Measurements from ENCODE around the gene GSTT2B.
"Not testable (repeated sequence)": the region's sequence is repeated elsewhere in the genome, so short reads cannot be mapped to it uniquely, and the experiment has no call there.

GSTT2B gene

GRCh38 chr22:23970201-23970641 is 9.2 kb upstream of the GSTT2B start:
- peaks cover 29% of the 10 kb centered on the region for H3K36me3 Mint-ChIP-seq (ENCODE audit: low read depth)
- peak overlapping the region; percentile 76 for H3K27ac Mint-ChIP-seq
- H3K27me3 Mint-ChIP-seq = no peaks in the 10 kb centered on the region
- H3K9me3 Mint-ChIP-seq = no peaks in the 10 kb centered on the region
- peaks cover 28% of the 10 kb centered on the region for H3K4me1 Mint-ChIP-seq (ENCODE audit: low read depth)
- H3K4me3 Mint-ChIP-seq = peak overlapping the region; percentile 22

DNA sequence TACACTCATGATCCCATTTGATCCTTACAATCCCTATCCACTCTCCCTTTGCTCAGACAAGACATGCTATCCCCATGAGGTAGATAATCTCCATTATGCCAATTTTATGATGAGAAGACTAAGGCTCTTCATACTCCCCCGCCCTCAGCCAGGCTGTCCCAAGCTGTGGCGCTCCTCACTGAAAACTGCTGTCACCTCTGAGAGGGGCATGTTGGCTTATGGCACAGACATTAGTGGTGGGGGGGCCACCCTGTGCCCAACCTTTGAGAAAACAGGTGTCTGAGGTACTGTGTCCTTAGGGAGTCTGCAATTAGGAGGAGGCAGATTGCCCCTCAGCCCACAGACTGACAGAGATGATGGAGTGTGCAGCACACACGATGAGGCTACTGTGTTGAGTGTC is 8.1 kb upstream of the GSTT2B start:
- H3K36me3 Mint-ChIP-seq (ENCODE audit: low read depth) = peaks cover 29% of the 10 kb centered on the region
- no peaks in the 10 kb centered on the region for H3K27me3 Mint-ChIP-seq
- peak overlapping the region; percentile 67 for H3K4me3 Mint-ChIP-seq
- H3K4me1 Mint-ChIP-seq (ENCODE audit: low read depth) = peaks cover 28% of the 10 kb centered on the region
- H3K27ac Mint-ChIP-seq = peak overlapping the region; percentile 68
- H3K9me3 Mint-ChIP-seq = no peaks in the 10 kb centered on the region

- not testable (repeated sequence) for H3K4me3 Mint-ChIP-seq, H3K9me3 Mint-ChIP-seq, H3K27me3 Mint-ChIP-seq, H3K27ac Mint-ChIP-seq
- Mint-ChIP-seq H3K4me1 (ENCODE audit: low read depth) (peaks cover 25% of the 10 kb centered on the region), H3K36me3 (ENCODE audit: low read depth) (peaks cover 24% of the 10 kb centered on the region)
Measured at GRCh38 chr22:23966568-23966967, 5.6 kb upstream of the GSTT2B start, which contains the start of gene DDTL. DDTL (plus strand) TSS chr22:23966888; CDS start chr22:23966915, 27 bp downstream.

DNA sequence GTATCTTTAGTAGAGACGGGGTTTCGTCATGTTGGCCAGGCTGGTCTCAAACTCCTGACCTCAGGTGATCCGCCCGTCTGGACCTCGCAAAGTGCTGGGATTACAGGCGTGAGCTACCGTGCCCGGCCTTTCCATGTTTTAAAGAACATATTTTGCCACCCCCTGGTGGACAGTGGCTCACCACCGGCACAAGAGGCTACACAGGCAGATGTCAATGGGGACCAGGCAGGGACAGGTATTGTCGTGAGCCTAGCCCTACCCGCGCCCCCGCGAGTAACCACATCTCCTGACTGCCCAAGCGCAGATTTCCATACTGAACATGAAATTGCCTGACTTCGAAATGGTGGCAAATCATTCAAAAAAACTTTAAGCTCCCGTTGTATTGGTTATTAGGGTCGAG is 5.1 kb upstream of the GSTT2B start:
- not testable (repeated sequence) for H3K27me3 Mint-ChIP-seq, H3K9me3 Mint-ChIP-seq, H3K27ac Mint-ChIP-seq, H3K4me3 Mint-ChIP-seq
- peaks cover 20% of the 10 kb centered on the region for H3K4me1 Mint-ChIP-seq (ENCODE audit: low read depth)
- H3K36me3 Mint-ChIP-seq (ENCODE audit: low read depth) = peaks cover 19% of the 10 kb centered on the region

DNA sequence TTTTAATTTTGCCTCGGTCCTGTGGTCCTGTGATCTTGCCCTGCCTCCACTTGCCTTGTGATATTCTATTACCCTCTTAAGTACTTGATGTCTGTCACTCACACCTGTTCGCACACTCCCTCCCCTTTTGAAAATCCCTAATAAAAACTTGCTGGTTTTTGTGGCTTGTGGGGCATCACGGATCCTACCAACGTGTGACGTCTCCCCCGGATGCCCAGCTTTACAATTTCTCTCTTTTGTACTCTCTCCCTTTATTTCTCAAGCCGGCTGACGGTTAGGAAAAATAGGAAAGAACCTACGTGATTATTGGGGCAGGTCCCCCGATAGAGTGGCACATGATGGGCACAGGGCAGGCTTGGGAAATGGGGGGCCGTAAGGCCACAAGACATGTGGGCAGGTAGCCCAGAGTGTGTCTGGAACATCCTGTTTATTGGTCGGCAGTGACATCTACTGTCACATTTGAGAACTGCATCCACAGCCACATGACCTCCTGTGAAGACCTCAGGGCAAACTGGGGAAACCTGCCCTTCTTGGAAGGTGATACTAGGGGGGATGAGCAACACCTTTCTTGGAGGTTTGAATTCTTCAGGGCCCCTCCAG is 4.6 kb downstream of the GSTT2B start:
- not testable (repeated sequence) for H3K9me3 Mint-ChIP-seq; H3K4me1 Mint-ChIP-seq (ENCODE audit: low read depth); H3K36me3 Mint-ChIP-seq (ENCODE audit: low read depth); H3K27me3 Mint-ChIP-seq; H3K4me3 Mint-ChIP-seq
- peak overlapping the region; percentile 72 for H3K27ac Mint-ChIP-seq

GRCh38 chr22:23955886-23956285 is 5.1 kb downstream of the GSTT2B start:
- not testable (repeated sequence) for H3K36me3 Mint-ChIP-seq (ENCODE audit: low read depth); H3K27me3 Mint-ChIP-seq; H3K4me1 Mint-ChIP-seq (ENCODE audit: low read depth); H3K9me3 Mint-ChIP-seq; H3K27ac Mint-ChIP-seq; H3K4me3 Mint-ChIP-seq

DNA sequence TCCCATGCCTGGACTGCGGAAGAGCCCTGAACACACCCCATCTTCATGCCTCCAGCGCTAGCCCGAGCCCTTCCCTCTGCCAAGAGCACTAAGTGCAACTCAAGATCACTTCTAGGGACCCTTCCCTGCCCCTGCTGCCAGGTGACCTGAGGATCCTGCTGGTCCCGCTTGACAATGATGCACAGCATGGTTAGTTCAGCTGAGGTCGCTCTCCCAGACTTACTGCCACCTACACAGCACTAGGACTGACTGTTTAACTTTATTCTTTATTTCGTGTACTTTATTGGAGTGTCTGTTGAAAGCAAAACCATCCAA is 6.0 kb downstream of the GSTT2B start:
- H3K9me3 Mint-ChIP-seq; H3K4me3 Mint-ChIP-seq; H3K27ac Mint-ChIP-seq; H3K27me3 Mint-ChIP-seq; H3K4me1 Mint-ChIP-seq (ENCODE audit: low read depth); H3K36me3 Mint-ChIP-seq (ENCODE audit: low read depth): not testable (repeated sequence)

DNA sequence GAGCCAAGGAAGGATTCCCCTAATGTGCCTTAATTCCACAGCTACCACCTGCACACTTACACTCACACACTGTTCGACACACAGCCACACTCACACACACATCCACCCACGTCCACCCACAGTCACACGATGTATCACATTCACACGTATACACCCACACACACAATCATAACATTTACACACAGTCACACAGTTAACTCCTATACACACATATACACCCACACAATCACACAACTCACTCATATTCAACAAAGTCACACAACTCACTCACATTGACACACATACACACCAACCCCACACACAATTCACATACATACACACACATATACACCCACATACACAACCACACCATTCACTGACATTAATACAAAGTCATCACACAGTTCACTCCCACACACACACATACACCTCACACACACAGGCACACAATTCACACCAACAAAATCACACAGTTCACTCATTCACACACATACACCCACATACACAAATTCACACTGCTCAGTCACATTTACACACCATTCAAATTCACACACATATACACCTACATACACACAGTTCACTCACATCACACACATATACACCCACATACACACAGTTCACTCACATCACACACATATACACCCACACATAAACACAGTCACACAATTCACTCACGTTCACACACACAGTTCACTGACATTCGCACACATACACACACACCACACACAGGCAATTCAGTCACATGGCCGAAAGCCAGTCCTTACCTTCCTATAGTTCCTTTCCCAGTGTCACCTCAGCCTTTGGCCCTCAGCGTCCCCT is 6.6 kb downstream of the GSTT2B start:
- H3K4me1 Mint-ChIP-seq (ENCODE audit: low read depth); H3K27me3 Mint-ChIP-seq; H3K27ac Mint-ChIP-seq; H3K36me3 Mint-ChIP-seq (ENCODE audit: low read depth); H3K9me3 Mint-ChIP-seq; H3K4me3 Mint-ChIP-seq: not testable (repeated sequence)

DNA sequence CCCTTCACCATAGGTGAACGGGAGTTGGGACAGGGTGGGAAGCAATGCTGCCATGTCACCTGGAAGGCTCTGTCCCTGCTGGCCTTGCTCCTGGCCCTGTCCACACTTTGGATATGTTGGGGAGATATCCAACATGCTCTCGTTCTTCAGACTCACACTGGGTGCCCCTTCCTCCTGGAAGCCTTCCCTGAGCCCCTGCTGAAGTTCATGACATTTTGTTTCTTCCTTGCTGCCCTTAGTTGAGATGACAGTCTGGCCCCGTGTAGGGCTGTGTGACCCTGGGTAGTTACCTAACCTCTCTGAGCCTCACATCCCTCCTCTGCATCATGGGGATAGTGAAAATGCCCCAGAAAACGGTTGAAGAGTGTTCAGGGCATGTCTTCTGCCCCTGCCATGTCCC is 7.5 kb downstream of the GSTT2B start:
- H3K4me1 Mint-ChIP-seq (ENCODE audit: low read depth); H3K36me3 Mint-ChIP-seq (ENCODE audit: low read depth); H3K4me3 Mint-ChIP-seq; H3K9me3 Mint-ChIP-seq; H3K27ac Mint-ChIP-seq; H3K27me3 Mint-ChIP-seq: not testable (repeated sequence)

DNA sequence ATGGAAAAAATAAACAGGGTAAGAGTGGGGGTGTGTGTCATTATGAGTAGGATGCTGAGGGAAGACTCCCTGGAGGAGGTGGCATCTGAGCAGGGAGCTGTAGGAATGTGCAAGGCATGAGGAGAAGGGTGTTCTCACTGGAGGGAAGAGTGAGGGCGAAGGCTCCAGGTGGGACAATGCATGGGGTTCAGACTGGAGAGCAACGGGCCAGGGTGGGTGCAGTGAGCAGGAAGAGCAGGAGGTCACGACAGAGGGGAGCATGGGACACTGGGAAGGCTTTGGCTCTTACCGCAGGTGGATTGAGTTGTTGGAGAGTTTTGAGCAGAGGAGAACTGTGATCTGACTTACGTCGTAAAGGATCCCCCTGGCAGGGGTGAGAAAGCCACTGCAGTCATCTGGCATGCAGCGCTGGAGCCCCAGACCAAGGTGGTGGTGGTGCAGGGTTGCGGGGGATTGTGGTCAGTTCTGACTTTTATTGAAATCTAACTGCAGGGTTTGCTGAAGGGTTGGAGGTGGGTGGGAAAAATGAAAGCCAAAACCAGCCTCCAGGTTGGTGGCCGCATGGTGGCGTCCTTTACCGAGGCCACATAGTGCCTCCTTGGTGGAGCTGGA is 8.1 kb downstream of the GSTT2B start:
- not testable (repeated sequence) for H3K4me3 Mint-ChIP-seq; H3K9me3 Mint-ChIP-seq; H3K27ac Mint-ChIP-seq; H3K27me3 Mint-ChIP-seq; H3K36me3 Mint-ChIP-seq (ENCODE audit: low read depth); H3K4me1 Mint-ChIP-seq (ENCODE audit: low read depth)

DNA sequence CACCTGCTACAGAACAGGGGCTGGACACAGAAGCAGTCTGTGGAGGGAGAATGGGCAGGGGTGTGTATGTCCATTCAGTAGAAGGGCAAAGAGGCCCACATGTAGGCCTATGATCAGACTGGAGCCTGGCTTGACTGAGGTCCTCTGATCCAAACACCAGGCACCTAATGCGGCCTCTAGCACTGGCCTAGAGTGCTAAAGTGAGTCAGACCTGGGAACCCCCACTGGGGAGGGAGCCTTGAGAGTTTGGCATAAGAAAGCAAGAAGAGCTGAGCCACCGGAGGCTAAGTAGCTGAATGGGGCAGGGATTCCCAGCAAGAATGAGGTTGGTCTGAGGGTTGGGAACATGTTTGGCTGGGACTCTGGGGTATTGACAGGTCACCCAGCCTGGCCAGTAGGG is 9.6 kb downstream of the GSTT2B start:
- not testable (repeated sequence) for H3K27me3 Mint-ChIP-seq; H3K4me3 Mint-ChIP-seq; H3K27ac Mint-ChIP-seq; H3K9me3 Mint-ChIP-seq; H3K36me3 Mint-ChIP-seq (ENCODE audit: low read depth); H3K4me1 Mint-ChIP-seq (ENCODE audit: low read depth)

DNA sequence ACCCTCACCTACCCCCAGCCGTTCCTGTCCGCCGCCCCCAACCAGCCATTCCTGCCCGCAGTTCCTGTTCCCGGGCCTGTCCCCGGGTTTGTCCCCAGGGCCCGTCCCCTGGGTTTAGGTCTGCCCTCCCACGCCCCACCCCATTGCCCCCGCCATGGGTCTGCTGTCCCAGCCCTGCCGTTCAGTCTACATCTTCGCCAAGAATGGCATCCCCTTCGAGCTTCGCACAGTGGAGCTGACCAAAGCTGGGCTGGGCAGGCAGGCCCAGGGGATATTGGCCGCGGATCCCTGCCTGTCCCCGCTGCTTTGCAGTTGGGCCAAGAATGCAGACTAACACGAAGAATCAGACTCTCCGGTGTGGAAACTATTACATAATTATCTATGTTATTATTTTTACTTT is 11.2 kb downstream of the GSTT2B start:
- not testable (repeated sequence) for H3K4me3 Mint-ChIP-seq; H3K27me3 Mint-ChIP-seq; H3K36me3 Mint-ChIP-seq (ENCODE audit: low read depth); H3K27ac Mint-ChIP-seq; H3K9me3 Mint-ChIP-seq; H3K4me1 Mint-ChIP-seq (ENCODE audit: low read depth)

DNA sequence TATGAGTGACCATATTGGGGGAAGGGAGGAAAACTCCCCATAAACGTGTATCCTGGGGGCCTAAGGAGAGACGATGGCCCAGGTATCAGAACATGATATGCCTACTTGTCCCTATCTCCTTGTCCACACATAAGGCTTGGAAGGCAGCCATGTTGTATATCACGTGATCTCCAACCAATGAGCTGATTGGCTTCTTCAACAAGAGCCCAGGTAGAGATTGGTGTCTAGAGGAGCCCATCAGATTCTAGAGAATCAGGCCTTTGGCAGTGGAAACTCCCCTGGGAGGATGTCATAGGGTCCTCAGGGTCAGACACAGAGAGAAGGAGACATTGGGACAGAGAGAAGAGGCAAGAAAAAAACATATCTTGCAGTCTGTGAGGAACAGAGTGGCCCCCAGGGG is 13.6 kb downstream of the GSTT2B start:
- not testable (repeated sequence) for H3K27ac Mint-ChIP-seq; H3K4me3 Mint-ChIP-seq; H3K9me3 Mint-ChIP-seq; H3K36me3 Mint-ChIP-seq (ENCODE audit: low read depth); H3K4me1 Mint-ChIP-seq (ENCODE audit: low read depth); H3K27me3 Mint-ChIP-seq

- H3K4me1 Mint-ChIP-seq (ENCODE audit: low read depth); H3K4me3 Mint-ChIP-seq; H3K27me3 Mint-ChIP-seq; H3K9me3 Mint-ChIP-seq; H3K27ac Mint-ChIP-seq; H3K36me3 Mint-ChIP-seq (ENCODE audit: low read depth): not testable (repeated sequence)
Measured at GRCh38 chr22:23940166-23940565, 20.8 kb downstream of the GSTT2B start.

GRCh38 chr22:23939017-23939357 is 22.0 kb downstream of the GSTT2B start:
- Mint-ChIP-seq H3K27me3 (peaks cover 4% of the 10 kb centered on the region), H3K9me3 (no peaks in the 10 kb centered on the region)

More at GRCh38 chr22:23939017-23939357, 22.0 kb downstream of the GSTT2B start:
- Mint-ChIP-seq H3K4me1 (ENCODE audit: low read depth) (no peaks in the 10 kb centered on the region), H3K4me3 (no peak overlapping the region), H3K36me3 (ENCODE audit: low read depth) (no peaks in the 10 kb centered on the region), H3K27ac (no peak overlapping the region)

Measured in stimulated activated naive CD8-positive, alpha-beta T cell treated with anti-CD3 and anti-CD28 coated beads, Interleukin-15, Interleukin-2, amounts not matched to agents 100 ng/mL and 50 ng/mL, for 24 hours (primary cell).